ENCODE measurements around the gene CDS2. TPM values are rescaled to one million over a fixed set of nuclear protein-coding genes. Genes with fewer than 3 reads are reported as not detected.

Gene CDS2
- total RNA-seq, 2 donors from 2014 or later, result 26.2 to 61.8 TPM

DNA sequence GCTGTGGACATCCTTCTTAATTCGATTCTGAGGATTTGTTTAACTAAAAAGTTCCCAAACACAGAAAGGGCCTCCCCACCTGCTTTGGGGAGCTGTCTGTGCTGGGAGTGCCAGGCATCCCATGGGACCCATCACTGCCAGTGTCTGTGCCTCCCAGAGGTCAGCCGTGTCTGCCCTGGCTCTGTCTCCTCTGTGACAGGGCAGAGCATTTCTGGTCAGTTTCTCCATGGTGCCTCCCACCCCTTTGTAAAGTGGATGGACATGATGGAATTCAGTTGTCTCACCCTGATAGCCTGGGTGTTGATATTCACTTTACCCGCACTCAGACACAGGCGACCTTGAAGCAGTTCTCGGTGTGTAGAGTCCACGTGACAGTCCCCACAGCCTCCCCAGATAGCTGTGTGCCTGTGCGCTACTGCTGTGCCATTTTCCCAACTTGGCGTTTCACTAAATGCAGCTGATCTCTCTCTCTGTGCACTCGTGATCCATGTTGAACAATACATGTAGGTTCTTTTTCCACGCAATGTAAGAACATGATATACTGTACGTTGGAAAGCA is 70.5 kb downstream of the CDS2 start:
- no peaks in the 10 kb centered on the region for H3K27me3 ChIP-seq (replicated peaks; ENCODE audit: insufficient read depth)
- TF ChIP-seq POLR2AphosphoS5 (IDR thresholded peaks at IDR 0.05) (no peak), POLR2A (IDR thresholded peaks at IDR 0.05) (no peak)
- TF ChIP-seq, protein P1, sequence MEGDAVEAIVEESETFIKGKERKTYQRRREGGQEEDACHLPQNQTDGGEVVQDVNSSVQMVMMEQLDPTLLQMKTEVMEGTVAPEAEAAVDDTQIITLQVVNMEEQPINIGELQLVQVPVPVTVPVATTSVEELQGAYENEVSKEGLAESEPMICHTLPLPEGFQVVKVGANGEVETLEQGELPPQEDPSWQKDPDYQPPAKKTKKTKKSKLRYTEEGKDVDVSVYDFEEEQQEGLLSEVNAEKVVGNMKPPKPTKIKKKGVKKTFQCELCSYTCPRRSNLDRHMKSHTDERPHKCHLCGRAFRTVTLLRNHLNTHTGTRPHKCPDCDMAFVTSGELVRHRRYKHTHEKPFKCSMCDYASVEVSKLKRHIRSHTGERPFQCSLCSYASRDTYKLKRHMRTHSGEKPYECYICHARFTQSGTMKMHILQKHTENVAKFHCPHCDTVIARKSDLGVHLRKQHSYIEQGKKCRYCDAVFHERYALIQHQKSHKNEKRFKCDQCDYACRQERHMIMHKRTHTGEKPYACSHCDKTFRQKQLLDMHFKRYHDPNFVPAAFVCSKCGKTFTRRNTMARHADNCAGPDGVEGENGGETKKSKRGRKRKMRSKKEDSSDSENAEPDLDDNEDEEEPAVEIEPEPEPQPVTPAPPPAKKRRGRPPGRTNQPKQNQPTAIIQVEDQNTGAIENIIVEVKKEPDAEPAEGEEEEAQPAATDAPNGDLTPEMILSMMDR (IDR thresholded peaks at IDR 0.05), result no peak
- H3K4me1 ChIP-seq (replicated peaks), result no peaks in the 10 kb centered on the region
- H3K27ac ChIP-seq, result no peak overlapping the region
- intact Hi-C loops (cut with DNase I), result no loop called here
- no peaks in the 10 kb centered on the region for H3K9me3 ChIP-seq
- H3K4me3 ChIP-seq, result no peak overlapping the region
- no peaks in the 10 kb centered on the region for H3K36me3 ChIP-seq
- WGBS, result 86% methylated on average over 11 of the region's 11 CpGs
- no peak for DNase-seq (ENCODE audit: low spot score)

DNA sequence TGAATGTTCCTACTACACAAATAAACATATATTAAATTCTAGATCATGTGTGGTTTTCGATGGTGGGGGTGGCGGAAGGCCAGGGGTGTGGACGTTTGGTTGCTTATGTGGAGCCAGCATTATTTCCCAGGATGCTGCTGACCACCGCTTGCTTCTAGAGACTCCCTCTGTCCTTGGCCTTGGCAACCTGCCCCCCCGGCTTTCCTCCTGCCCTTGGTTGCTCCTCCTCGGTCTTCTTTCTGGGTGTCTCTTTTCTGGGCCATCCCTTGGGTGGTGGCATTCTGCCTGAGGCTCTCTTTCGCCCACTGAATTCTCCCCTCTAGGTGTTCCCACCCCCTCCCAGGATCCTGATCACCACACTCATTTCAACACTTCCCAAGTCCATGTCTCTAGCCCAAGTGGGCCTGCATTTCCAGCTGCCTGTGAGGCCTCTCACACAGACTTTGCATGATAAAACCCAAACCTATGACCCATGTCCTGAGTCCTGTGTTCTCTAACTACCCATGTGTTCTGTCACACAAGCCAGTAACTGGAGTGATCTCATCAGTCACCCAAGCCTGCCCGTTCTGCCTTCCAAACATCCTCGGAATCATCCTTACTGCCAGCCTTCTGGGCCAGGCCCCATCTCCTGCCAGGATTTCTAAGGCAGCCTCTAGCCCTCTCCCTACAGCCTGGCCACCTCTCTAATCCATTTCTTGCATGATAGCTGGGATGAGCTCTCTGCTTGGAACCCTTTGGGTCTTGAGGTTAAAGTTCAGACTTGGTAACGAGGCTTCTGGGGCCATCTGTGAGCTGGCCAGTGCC is 71.2 kb downstream of the CDS2 start:
- Histone ChIP-seq H3K4me1 (replicated peaks) (no peaks in the 10 kb centered on the region), H3K9me3 (no peaks in the 10 kb centered on the region), H3K36me3 (no peaks in the 10 kb centered on the region), H3K27me3 (replicated peaks; ENCODE audit: insufficient read depth) (no peaks in the 10 kb centered on the region), H3K4me3 (no peak overlapping the region), H3K27ac (no peak overlapping the region)
- intact Hi-C loops (cut with DNase I), result no loop called here
- TF ChIP-seq POLR2AphosphoS5 (IDR thresholded peaks at IDR 0.05), result no peak
- TF ChIP-seq, protein P1 (IDR thresholded peaks at IDR 0.05), result no peak
- no peak for TF ChIP-seq POLR2A (IDR thresholded peaks at IDR 0.05)
- WGBS, result 82% methylated on average over 10 of the region's 10 CpGs
- no peak for DNase-seq (ENCODE audit: low spot score)

DNA sequence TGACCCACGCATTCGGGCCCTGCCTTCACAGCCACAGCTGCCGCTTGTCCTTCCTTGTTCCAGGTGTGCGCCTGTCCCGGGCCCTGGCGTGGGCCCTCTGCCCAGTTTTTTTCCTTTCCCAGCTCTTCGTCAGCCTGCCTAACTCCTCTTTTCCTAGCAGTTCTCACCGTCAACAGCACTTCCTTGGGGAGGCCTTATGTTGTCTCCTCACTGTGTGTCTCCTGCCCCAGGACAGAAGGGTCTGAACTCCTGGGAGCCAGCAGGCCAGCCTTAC is 71.8 kb downstream of the CDS2 start:
- no peak overlapping the region for H3K4me3 ChIP-seq
- H3K4me1 ChIP-seq (replicated peaks), result no peaks in the 10 kb centered on the region
- no peak for DNase-seq (ENCODE audit: low spot score)
- no peaks in the 10 kb centered on the region for H3K9me3 ChIP-seq
- no peaks in the 10 kb centered on the region for H3K36me3 ChIP-seq
- WGBS, result 84% methylated on average over 8 of the region's 8 CpGs
- no peak overlapping the region for H3K27ac ChIP-seq
- TF ChIP-seq POLR2A (IDR thresholded peaks at IDR 0.05), result no peak
- TF ChIP-seq POLR2AphosphoS5 (IDR thresholded peaks at IDR 0.05), result no peak
- TF ChIP-seq, protein P1 (IDR thresholded peaks at IDR 0.05), result no peak
- intact Hi-C loops (cut with DNase I), result no loop called here
- no peaks in the 10 kb centered on the region for H3K27me3 ChIP-seq (replicated peaks; ENCODE audit: insufficient read depth)

DNA sequence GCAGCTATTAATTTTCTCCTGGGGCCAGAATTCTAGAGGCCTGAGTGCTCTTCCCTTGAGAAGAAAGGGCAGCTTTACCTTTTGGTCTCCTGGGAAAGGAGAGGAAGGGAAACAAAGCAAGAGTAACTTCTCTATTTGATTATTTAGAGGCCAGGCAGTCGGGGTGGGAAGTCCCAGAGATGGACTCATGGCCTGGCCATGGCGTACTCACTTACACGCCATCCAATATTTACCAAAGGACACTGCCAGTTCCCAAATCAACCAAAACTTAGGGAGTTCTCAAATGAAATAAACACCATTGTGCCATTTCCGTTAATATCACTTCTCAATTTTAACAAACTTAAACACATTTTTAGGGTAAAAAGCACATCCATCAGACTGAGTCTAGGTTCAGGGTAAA is 76.6 kb downstream of the CDS2 start:
- intact Hi-C loops (cut with DNase I), result no loop called here
- Histone ChIP-seq H3K4me3 (no peak overlapping the region), H3K9me3 (no peaks in the 10 kb centered on the region), H3K36me3 (no peaks in the 10 kb centered on the region), H3K4me1 (replicated peaks) (no peaks in the 10 kb centered on the region), H3K27ac (no peak overlapping the region), H3K27me3 (replicated peaks; ENCODE audit: insufficient read depth) (no peaks in the 10 kb centered on the region)
- WGBS, result 80% methylated on average over 4 of the region's 4 CpGs
- TF ChIP-seq POLR2AphosphoS5 (IDR thresholded peaks at IDR 0.05), result no peak
- TF ChIP-seq POLR2A (IDR thresholded peaks at IDR 0.05), result no peak
- TF ChIP-seq, protein P1 (IDR thresholded peaks at IDR 0.05), result no peak
- no peak for DNase-seq (ENCODE audit: low spot score)

Data from prostate gland (tissue), 2 donors.